ENCODE data around the gene IMP4.
"Not testable (repeated sequence)": the region's sequence is repeated elsewhere in the genome, so short reads cannot be mapped to it uniquely, and the experiment has no call there.

Gene IMP4

DNA sequence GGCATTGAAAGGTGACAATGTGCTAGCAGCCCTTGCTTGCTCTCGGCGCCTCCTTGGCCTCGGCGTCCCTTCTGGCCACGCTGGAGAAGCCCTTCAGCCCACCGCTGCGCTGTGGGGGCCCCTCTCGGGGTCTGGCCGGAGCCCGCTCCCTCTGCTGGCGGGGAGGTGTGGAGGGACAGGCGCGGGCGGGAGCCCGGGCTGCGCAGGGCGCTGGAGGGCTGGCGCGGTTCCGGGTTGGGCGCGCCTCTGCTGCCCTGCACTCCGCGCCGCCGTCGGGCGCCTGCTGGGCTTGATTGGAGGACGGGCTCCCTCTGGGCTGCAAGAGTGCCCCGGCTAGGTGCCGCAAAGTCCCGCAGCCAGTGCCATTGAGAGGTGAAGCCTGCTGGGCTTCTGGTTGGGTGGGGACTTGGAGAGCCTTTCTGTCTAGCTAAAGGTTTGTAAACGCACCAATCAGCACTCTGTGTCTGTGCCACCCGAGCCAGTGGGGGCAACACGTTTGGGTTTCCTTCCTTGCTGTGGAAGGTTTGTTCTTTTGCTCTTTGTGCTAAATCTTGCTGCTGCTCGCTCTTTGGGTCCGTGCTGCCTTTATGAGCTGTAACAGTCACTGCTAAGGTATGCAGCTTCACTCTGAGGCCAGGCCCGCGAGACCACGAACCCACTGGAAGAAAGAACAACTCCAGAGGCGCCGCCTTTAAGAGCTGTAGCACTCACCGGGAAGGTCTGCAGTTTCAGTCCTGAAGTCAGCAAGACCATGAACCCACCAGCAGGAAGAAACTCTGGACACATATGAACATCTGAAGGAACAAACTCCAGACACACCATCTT lies 14.8 kb upstream of the IMP4 start:
- no peak overlapping the region for H3K4me3 ChIP-seq (ENCODE audit: low read length)
- TF ChIP-seq ZNF274 (IDR thresholded peaks at IDR 0.05; ENCODE audit: low read depth, low read length) = no peak

DNA sequence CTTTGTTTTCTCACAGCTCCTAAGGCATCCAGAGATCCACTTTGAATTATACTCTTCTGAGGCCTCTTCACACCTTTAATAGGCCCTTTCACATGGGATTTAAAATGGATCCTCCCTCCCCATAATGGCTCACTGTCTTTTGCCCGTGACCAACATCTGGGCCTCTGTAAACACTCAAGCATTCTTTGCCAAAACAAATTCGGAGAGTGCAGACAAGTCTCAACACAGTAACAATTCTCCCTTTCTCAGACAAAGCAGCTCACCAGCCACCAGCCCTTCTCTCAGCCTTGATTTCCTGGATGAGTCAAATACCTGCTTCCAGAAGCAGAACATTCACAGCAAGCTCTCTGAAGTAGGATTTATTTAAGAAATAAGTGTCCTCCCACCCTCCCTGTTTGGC lies 14.0 kb upstream of the IMP4 start:
- H3K4me3 ChIP-seq (ENCODE audit: low read length) = no peak overlapping the region
- TF ChIP-seq ZNF274 (IDR thresholded peaks at IDR 0.05; ENCODE audit: low read depth, low read length) = no peak

DNA sequence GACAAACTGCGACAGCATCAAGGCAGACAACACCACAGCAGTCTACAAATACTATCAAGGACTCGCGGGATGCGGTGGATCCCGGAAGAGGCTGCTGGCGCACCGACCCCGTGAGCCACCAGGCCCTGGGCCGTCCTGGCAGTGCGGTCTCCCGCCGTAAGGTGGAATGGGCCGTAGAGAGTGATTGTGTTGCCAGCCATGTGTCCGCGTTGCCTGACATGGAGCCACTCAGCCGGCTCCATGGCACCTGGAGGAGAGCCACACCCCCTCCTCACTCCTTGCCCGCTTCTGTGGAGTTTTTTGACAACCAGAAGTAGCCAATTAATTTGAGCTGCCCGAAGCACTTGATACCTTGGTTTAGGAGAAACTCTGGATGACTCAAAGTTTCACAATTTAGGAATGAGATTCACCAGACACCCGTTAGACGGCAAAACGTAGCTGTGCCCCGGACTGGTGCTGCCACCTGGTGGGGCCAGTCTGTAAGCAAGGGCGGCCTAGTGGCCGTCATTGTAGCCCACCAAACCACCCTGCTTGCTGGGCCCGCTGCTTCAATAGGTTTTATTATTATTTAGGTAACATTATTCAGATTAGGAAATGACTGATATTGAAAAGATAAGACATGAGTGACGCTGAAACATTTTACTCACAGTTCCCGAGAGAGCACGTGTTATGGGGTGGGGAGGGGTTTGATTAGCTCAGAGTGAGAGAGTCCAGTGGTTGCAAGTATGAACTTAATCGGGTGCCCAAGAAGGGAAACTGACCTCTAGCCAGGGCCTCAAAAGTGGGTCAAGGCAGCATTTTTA lies 10.2 kb upstream of the IMP4 start:
- H3K4me3 ChIP-seq (ENCODE audit: low read length) = peak overlapping the region; percentile 17; the same call in 1 of the 2 replicates

GRCh38 chr2:130333253-130333652 lies 9.4 kb upstream of the IMP4 start:
- H3K4me3 ChIP-seq (ENCODE audit: low read length) = not testable (repeated sequence)

More for the DNA sequence above, 10.2 kb upstream of the IMP4 start:
- TF ChIP-seq ZNF274 (IDR thresholded peaks at IDR 0.05; ENCODE audit: low read depth, low read length) = no peak

- H3K4me3 ChIP-seq (ENCODE audit: low read length) = no peak overlapping the region
- TF ChIP-seq ZNF274 (IDR thresholded peaks at IDR 0.05; ENCODE audit: low read depth, low read length) = no peak
Observed at GRCh38 chr2:130334026-130334425, 8.7 kb upstream of the IMP4 start.

DNA sequence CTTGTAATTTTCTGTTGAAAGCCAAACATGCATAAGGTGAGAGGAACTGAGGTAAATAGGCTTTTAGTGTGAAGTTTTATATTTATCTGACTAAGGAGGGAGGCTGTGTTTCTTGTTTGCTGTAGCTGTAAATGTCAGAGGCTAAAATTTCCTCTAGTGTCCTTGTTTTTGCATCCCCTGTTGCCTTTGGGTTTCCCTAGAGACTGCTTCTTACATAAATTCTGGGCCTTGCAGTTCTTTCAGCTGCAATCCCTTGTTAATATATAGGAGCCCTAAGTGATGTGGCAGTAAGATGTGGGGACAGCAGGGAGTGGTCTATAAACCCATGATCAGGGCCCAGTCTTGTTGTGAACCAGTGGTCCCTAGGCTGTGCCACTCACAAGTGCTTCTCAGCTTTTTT lies 7.5 kb upstream of the IMP4 start:
- no peak for TF ChIP-seq ZNF274 (IDR thresholded peaks at IDR 0.05; ENCODE audit: low read depth, low read length)
- H3K4me3 ChIP-seq (ENCODE audit: low read length) = no peak overlapping the region

- H3K4me3 ChIP-seq (ENCODE audit: low read length) = no peak overlapping the region; the same call in 1 of the 2 replicates
- TF ChIP-seq ZNF274 (IDR thresholded peaks at IDR 0.05; ENCODE audit: low read depth, low read length) = no peak
Observed at GRCh38 chr2:130336150-130336876, 6.4 kb upstream of the IMP4 start.

- peak overlapping the region; percentile 22; the same call in 1 of the 2 replicates for H3K4me3 ChIP-seq (ENCODE audit: low read length)
- TF ChIP-seq ZNF274 (IDR thresholded peaks at IDR 0.05; ENCODE audit: low read depth, low read length) = no peak
Observed at GRCh38 chr2:130336877-130337734, 5.6 kb upstream of the IMP4 start.

DNA sequence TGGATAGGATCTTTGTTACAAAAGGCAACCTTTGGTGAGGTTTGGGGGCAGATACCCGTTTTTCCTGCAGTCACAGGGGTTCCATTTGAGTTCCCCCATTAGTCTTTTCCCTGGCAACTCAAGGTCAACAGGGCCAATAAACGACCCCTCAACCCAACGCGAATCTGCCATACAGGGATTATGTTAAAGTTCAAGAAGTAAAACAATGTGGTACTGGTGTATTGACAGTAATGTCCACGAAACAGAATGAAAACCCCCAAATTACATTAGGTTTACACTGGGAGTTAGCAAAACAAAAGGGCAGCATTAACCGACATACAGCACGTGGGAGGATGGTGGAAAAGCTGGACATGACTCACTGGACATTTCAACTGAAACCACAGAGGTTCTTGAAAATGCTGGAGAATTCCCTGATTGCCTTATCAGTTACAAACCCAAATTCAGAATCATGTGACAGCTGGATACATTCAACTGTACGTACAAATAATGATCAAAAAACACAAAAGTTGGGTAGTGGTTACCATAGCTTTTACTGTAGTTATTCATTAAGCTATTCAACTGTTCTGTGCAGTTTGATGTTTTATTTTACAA lies 4.9 kb upstream of the IMP4 start:
- TF ChIP-seq ZNF274 (IDR thresholded peaks at IDR 0.05; ENCODE audit: low read depth, low read length) = no peak
- H3K4me3 ChIP-seq (ENCODE audit: low read length) = no peak overlapping the region

DNA sequence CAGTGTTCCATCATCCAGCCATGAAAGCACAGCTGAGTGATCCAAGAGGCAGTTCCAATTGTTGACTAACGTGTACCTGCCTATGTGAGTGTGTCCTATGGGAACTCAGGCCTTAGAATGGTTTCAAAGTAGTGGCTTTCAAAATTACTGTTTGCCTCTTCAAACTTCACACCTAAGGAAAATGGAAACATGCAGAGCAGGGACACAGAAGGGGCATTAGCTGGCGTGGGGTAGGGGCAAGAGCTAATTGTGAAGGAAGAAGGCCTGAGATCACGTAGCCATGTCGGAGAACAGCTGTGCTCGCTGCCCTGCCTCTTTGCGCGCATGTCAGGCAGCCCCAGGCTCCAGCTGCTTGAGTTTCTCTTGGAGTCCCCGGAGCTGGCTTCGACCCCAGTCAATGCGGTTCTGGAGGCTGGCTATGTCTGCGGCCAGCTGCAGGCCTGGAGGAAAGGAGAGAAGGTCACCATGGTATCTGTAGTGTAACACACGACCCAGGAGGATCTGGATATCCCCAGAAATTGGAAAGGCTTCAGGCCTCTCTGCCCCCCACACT lies 3.8 kb upstream of the IMP4 start:
- H3K4me3 ChIP-seq (ENCODE audit: low read length) = no peak overlapping the region
- no peak for TF ChIP-seq ZNF274 (IDR thresholded peaks at IDR 0.05; ENCODE audit: low read depth, low read length)

GRCh38 chr2:130339885-130340745 lies 2.6 kb upstream of the IMP4 start:
- no peak overlapping the region for H3K4me3 ChIP-seq (ENCODE audit: low read length)
- TF ChIP-seq ZNF274 (IDR thresholded peaks at IDR 0.05; ENCODE audit: low read depth, low read length) = no peak

DNA sequence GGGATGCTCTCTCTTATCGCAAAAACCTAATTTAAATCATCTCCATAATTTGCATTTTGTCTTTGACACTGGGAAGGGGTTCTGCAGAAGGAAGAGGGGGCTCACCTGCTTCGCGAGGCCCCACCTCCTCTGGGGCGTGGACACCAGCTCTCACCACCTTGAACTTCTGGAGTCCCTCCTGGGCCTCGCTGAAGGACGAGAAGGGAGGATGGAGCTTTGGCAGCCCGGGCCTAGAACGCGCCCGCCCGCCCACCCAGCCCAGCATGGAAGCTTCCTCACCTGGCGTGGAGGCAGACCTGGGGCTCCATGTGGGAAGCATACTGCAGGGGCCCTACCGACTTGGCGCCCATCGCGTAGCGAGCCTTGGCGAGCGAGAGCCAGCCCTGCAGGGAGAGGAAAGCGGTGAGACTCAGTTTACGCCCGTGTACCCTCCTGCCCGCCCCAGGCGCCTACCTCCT lies 1.1 kb upstream of the IMP4 start:
- TF ChIP-seq ZNF274 (IDR thresholded peaks at IDR 0.05; ENCODE audit: low read depth, low read length) = no peak

More for the DNA sequence above, 1.1 kb upstream of the IMP4 start:
- peak overlapping the region; percentile 94 for H3K4me3 ChIP-seq (ENCODE audit: low read length)

Measured in GM08714 (cell line).